ENCODE data around the gene OSBPL8. TPM values are rescaled to one million over a fixed set of nuclear protein-coding genes. Genes with fewer than 3 reads are reported as not detected.

OSBPL8 gene
- total RNA-seq, 2 donors from 2014 or later, result 25.9 to 32.8 TPM

- TF ChIP-seq CTCF (IDR thresholded peaks at IDR 0.05), result no peak
- intact Hi-C loops (cut with DNase I), result no loop called here
- H3K27ac ChIP-seq, result no peak overlapping the region
- H3K4me3 ChIP-seq, result no peak overlapping the region
- no peaks in the 10 kb centered on the region for H3K27me3 ChIP-seq
- H3K9ac ChIP-seq (ENCODE audit: low read depth in 2 of 2, low read length in 2 of 2), result no peak overlapping the region
- no peak for DNase-seq
- H3K9me3 ChIP-seq, result no peaks in the 10 kb centered on the region
- H3K36me3 ChIP-seq, result no peaks in the 10 kb centered on the region
- H3K4me1 ChIP-seq, result no peaks in the 10 kb centered on the region
These were observed 159.4 kb downstream of the OSBPL8 start for GRCh38 chr12:76400136-76400535.

- Histone ChIP-seq H3K27ac (no peak overlapping the region), H3K4me3 (no peak overlapping the region), H3K27me3 (no peaks in the 10 kb centered on the region), H3K36me3 (no peaks in the 10 kb centered on the region), H3K9me3 (no peaks in the 10 kb centered on the region), H3K9ac (ENCODE audit: low read depth in 2 of 2, low read length in 2 of 2) (no peak overlapping the region), H3K4me1 (no peaks in the 10 kb centered on the region)
- no peak for DNase-seq
- TF ChIP-seq CTCF (IDR thresholded peaks at IDR 0.05), result no peak
- intact Hi-C loops (cut with DNase I), result no loop called here
These were observed 160.5 kb downstream of the OSBPL8 start for GRCh38 chr12:76399040-76399439.

- intact Hi-C loops (cut with DNase I), result no loop called here
These were observed 161.5 kb downstream of the OSBPL8 start for GRCh38 chr12:76398106-76398505.

GRCh38 chr12:76391461-76391860 lies 168.1 kb downstream of the OSBPL8 start:
- Histone ChIP-seq H3K9me3 (no peaks in the 10 kb centered on the region), H3K4me3 (no peak overlapping the region), H3K4me1 (no peaks in the 10 kb centered on the region), H3K9ac (ENCODE audit: low read depth in 2 of 2, low read length in 2 of 2) (no peak overlapping the region), H3K36me3 (no peaks in the 10 kb centered on the region), H3K27me3 (no peaks in the 10 kb centered on the region), H3K27ac (no peak overlapping the region)
- intact Hi-C loops (cut with DNase I), result no loop called here
- TF ChIP-seq CTCF (IDR thresholded peaks at IDR 0.05), result no peak
- no peak for DNase-seq

More at GRCh38 chr12:76398106-76398505, 161.5 kb downstream of the OSBPL8 start:
- Histone ChIP-seq H3K9ac (ENCODE audit: low read depth in 2 of 2, low read length in 2 of 2) (no peak overlapping the region), H3K4me1 (no peaks in the 10 kb centered on the region), H3K27me3 (no peaks in the 10 kb centered on the region), H3K9me3 (no peaks in the 10 kb centered on the region), H3K27ac (no peak overlapping the region), H3K4me3 (no peak overlapping the region), H3K36me3 (no peaks in the 10 kb centered on the region)
- DNase-seq, result no peak
- TF ChIP-seq CTCF (IDR thresholded peaks at IDR 0.05), result no peak

GRCh38 chr12:76387614-76388013 lies 172.0 kb downstream of the OSBPL8 start:
- no peak for TF ChIP-seq CTCF (IDR thresholded peaks at IDR 0.05)
- no peaks in the 10 kb centered on the region for H3K27me3 ChIP-seq
- DNase-seq, result no peak
- H3K27ac ChIP-seq, result no peak overlapping the region
- no peaks in the 10 kb centered on the region for H3K4me1 ChIP-seq
- H3K9me3 ChIP-seq, result no peaks in the 10 kb centered on the region
- H3K9ac ChIP-seq (ENCODE audit: low read depth in 2 of 2, low read length in 2 of 2), result no peak overlapping the region
- intact Hi-C loops (cut with DNase I), result no loop called here
- no peak overlapping the region for H3K4me3 ChIP-seq
- no peaks in the 10 kb centered on the region for H3K36me3 ChIP-seq

GRCh38 chr12:76384560-76384959 lies 175.0 kb downstream of the OSBPL8 start:
- Histone ChIP-seq H3K27ac (no peak overlapping the region), H3K9me3 (no peaks in the 10 kb centered on the region), H3K27me3 (no peaks in the 10 kb centered on the region), H3K4me3 (no peak overlapping the region), H3K4me1 (no peaks in the 10 kb centered on the region), H3K36me3 (no peaks in the 10 kb centered on the region), H3K9ac (ENCODE audit: low read depth in 2 of 2, low read length in 2 of 2) (no peak overlapping the region)
- intact Hi-C loops (cut with DNase I), result no loop called here
- TF ChIP-seq CTCF (IDR thresholded peaks at IDR 0.05), result no peak
- no peak for DNase-seq

Data from colonic mucosa (tissue), 4 donors.